ENCODE data around the gene SMIM32.

GRCh38 chr5:136213919-136214493, 21.0 kb upstream of the SMIM32 start:
- no peak for TF ChIP-seq CTCF (IDR thresholded peaks at IDR 0.05)
- TF ChIP-seq EP300 (IDR thresholded peaks at IDR 0.05) = no peak
